A549 (cell line): ENCODE results near the gene HMGN3. TPM values are rescaled to one million over a fixed set of nuclear protein-coding genes. Genes with fewer than 3 reads are reported as not detected.

Experiments
- ATAC-seq, 2 experiments: fragments of 200-7000 bp in 1 of 2; fragments of >200 bp in 1 of 2; cut with Nextera tagmentation in 1 of 2; cut with Tn5 transposase in 1 of 2; 3 replicates each; pipeline versions ENCODE4 v1.8.0 to v1.9.1; 2018 to 2020; ENCODE audit warnings: mild to moderate bottlenecking in 1 of 2, moderate library complexity in 1 of 2
- CTCF ChIA-PET: fragments of 300-600 bp; sonication (Branson Sonifier 250); formaldehyde crosslinking; extraction: SDS; loops from one replicate; lab custom pipeline; 2021; ENCODE audit warnings: antibody characterized with exemption, inconsistent platforms; lab: Yijun Ruan, JAX
- POLR2A ChIA-PET: fragments of 350-600 bp; formaldehyde crosslinking; extraction: SDS; loops from one replicate; lab custom pipeline; 2021; ENCODE audit warnings: antibody characterized with exemption, inconsistent platforms; lab: Yijun Ruan, JAX
- DNase-seq, 2 experiments: peaks; one replicate each; pipeline versions ENCODE4 v3.0.0 to v3.0.0-alpha.2; 2011 to 2016; ENCODE audit warnings: low read depth in 1 of 2, low spot score in 1 of 2
- FAIRE-seq: peaks from 2 replicates; lab custom pipeline; 2011; peaks lifted over from hg19 to GRCh38; lab: Jason Lieb, UNC
- H3K27ac ChIP-seq, 2 experiments: fragments of >200 bp; sonication (Bioruptor Twin); formaldehyde crosslinking; 3 replicates each; pipeline ENCODE4 v1.5.1; 2016 to 2017
- H3K4me1 ChIP-seq: fragments of >200 bp; sonication (Bioruptor Twin); formaldehyde crosslinking; 3 replicates; pipeline ENCODE4 v1.6.1; 2016
- H3K4me2 ChIP-seq: fragments of >200 bp; sonication (Bioruptor Twin); formaldehyde crosslinking; 3 replicates; pipeline ENCODE4 v1.6.1; 2016
- H3K4me3 ChIP-seq: fragments of >200 bp; sonication (Bioruptor Twin); formaldehyde crosslinking; 3 replicates; pipeline ENCODE4 v1.5.1; 2016
- H3K9me3 ChIP-seq: fragments of >200 bp; sonication (Bioruptor Twin); formaldehyde crosslinking; 3 replicates; pipeline ENCODE4 v1.6.1; 2016
- CBX8 ChIP-seq: fragments of 200-600 bp; sonication (generic); IDR thresholded peaks from 2 replicates; pipeline ENCODE4 v1.6.1; 2016
- CEBPB ChIP-seq, 2 experiments: fragments of >200 bp in 1 of 2; sonication (Bioruptor Twin) in 1 of 2; formaldehyde crosslinking in 1 of 2; IDR thresholded peaks; 2 replicates each; pipeline ENCODE4 v1.6.1; 2012 to 2016
- CHD4 ChIP-seq: fragments of 200-600 bp; sonication (generic); IDR thresholded peaks from 2 replicates; pipeline ENCODE4 v1.6.1; 2016; ENCODE audit warnings: antibody characterized with exemption, mild to moderate bottlenecking, borderline replicate concordance
- EHMT2 ChIP-seq: fragments of 200-600 bp; sonication (generic); IDR thresholded peaks from 2 replicates; pipeline ENCODE4 v1.6.1; 2016; ENCODE audit warnings: antibody characterized with exemption, low read depth, mild to moderate bottlenecking, moderate library complexity
- FOSB ChIP-seq: fragments of 250-450 bp; sonication (Bioruptor Pico); IDR thresholded peaks from 2 replicates; pipeline ENCODE4 v1.5.0; 2020; ENCODE audit warnings: mild to moderate bottlenecking, moderate library complexity
- FOXS1 ChIP-seq: fragments of 250-450 bp; sonication (Bioruptor Pico); IDR thresholded peaks from 2 replicates; pipeline ENCODE4 v1.5.0; 2020; ENCODE audit warnings: mild to moderate bottlenecking, moderate library complexity
- GATA3 ChIP-seq: IDR thresholded peaks from 2 replicates; pipeline ENCODE4 v1.6.1; 2012; ENCODE audit warnings: borderline replicate concordance
- HOXA7 ChIP-seq: fragments of 250-450 bp; sonication (Bioruptor Pico); IDR thresholded peaks from 2 replicates; pipeline ENCODE4 v1.5.0; 2020; ENCODE audit warnings: mild to moderate bottlenecking, moderate library complexity
- HOXB13 ChIP-seq: fragments of 250-450 bp; sonication (Bioruptor Pico); IDR thresholded peaks from 2 replicates; pipeline ENCODE4 v1.5.0; 2020; ENCODE audit warnings: low read depth, mild to moderate bottlenecking, moderate library complexity
- JUNB ChIP-seq: fragments of >200 bp; sonication (Bioruptor Twin); formaldehyde crosslinking; IDR thresholded peaks from 2 replicates; pipeline ENCODE4 v1.6.1; 2016
- KDM5A ChIP-seq: fragments of 200-600 bp; sonication (generic); IDR thresholded peaks from 2 replicates; pipeline ENCODE4 v1.6.1; 2016; ENCODE audit warnings: antibody characterized with exemption, mild to moderate bottlenecking
- MYC ChIP-seq: IDR thresholded peaks from 2 replicates; pipeline ENCODE4 v1.6.1; 2012; ENCODE audit warnings: mild to moderate bottlenecking, inconsistent platforms, low read length, improper control_type of control experiment, borderline replicate concordance
- POLR2A ChIP-seq: IDR thresholded peaks from 2 replicates; pipeline ENCODE4 v1.6.1; 2012; ENCODE audit warnings: mild to moderate bottlenecking, low read length
- RAD21 ChIP-seq, 2 experiments: fragments of >200 bp in 1 of 2; sonication (Bioruptor Twin) in 1 of 2; formaldehyde crosslinking in 1 of 2; IDR thresholded peaks in 1 of 2; conservative IDR thresholded peaks in 1 of 2; 2 replicates in 1 of 2; 3 replicates in 1 of 2; pipeline ENCODE4 v1.6.1; 2012 to 2018; ENCODE audit warnings: inconsistent platforms in 1 of 2
- RCOR1 ChIP-seq: fragments of 150-350 bp; IDR thresholded peaks from 2 replicates; pipeline ENCODE4 v1.6.1; 2014; ENCODE audit warnings: antibody characterized with exemption, low read length, low read depth
- RFX5 ChIP-seq: fragments of 450-650 bp; IDR thresholded peaks from 2 replicates; pipeline ENCODE4 v1.7.1; 2014; ENCODE audit warnings: antibody characterized with exemption, mild to moderate bottlenecking, moderate library complexity
- RNF2 ChIP-seq: fragments of 200-600 bp; sonication (generic); IDR thresholded peaks from 2 replicates; pipeline ENCODE4 v1.6.1; 2016; ENCODE audit warnings: low read depth, mild to moderate bottlenecking, antibody characterized with exemption, moderate library complexity, borderline replicate concordance
- SMC3 ChIP-seq: fragments of >200 bp; sonication (Bioruptor Twin); formaldehyde crosslinking; IDR thresholded peaks from 3 replicates; pipeline ENCODE4 v1.6.1; 2018; ENCODE audit warnings: inconsistent platforms
- SREBF2 ChIP-seq: fragments of 450-650 bp; IDR thresholded peaks from 2 replicates; pipeline ENCODE4 v1.6.1; 2014; ENCODE audit warnings: mild to moderate bottlenecking, moderate library complexity
- TFCP2L1 ChIP-seq: fragments of 250-450 bp; sonication (Bioruptor Pico); IDR thresholded peaks from 2 replicates; pipeline ENCODE4 v1.5.0; 2021; ENCODE audit warnings: mild to moderate bottlenecking
- TP53 ChIP-seq: fragments of 250-450 bp; sonication (Bioruptor Pico); IDR thresholded peaks from 2 replicates; pipeline ENCODE4 v1.5.0; 2021; ENCODE audit warnings: mild to moderate bottlenecking, moderate library complexity
- ZC3H11A ChIP-seq: fragments of 450-650 bp; IDR thresholded peaks from 2 replicates; pipeline ENCODE4 v1.6.1; 2014; ENCODE audit warnings: antibody characterized with exemption, mild to moderate bottlenecking
- ZSCAN20 ChIP-seq: fragments of 250-450 bp; sonication (Bioruptor Pico); IDR thresholded peaks from 2 replicates; pipeline ENCODE4 v1.8.0; 2022; ENCODE audit warnings: mild to moderate bottlenecking, moderate library complexity
- WGBS: methylation state at CpG from one replicate; pipeline ENCODE4 v1.1.6; 2017; ENCODE audit errors: missing lambda C conversion rate; 5-methylcytosine and 5-hydroxymethylcytosine counted together
- polyA plus RNA-seq, 4 experiments: library from polyadenylated mRNA; depleted of rRNA in 3 of 4; stranded (reverse); fragments of >200 nt; fragmentation: RNase III in 1 of 4; extraction: RNeasy Plus Mini Kit Qiagen cat#74134 plus additional on column Dnase treatment in 1 of 4; gene quantifications; 2 replicates in 3 of 4; 3 replicates in 1 of 4; pipeline ENCODE4 v1.2.3, GENCODE V29; 2011 to 2017
- TF ChIP-seq, protein P1 (sequence below): fragments of 200-600 bp; sonication (generic); IDR thresholded peaks from 2 replicates; pipeline ENCODE4 v1.6.1; 2016; ENCODE audit warnings: antibody characterized with exemption, mild to moderate bottlenecking, moderate library complexity
- TF ChIP-seq, protein P2 (sequence below): fragments of 150-350 bp; IDR thresholded peaks from 2 replicates; pipeline ENCODE4 v1.6.1; 2014; ENCODE audit warnings: low read depth, mild to moderate bottlenecking, low read length

Gene HMGN3
- polyA plus RNA-seq, 2 of the 4 experiments (the other 2 are of a cell fraction) = 94.2 to 102 TPM

DNA sequence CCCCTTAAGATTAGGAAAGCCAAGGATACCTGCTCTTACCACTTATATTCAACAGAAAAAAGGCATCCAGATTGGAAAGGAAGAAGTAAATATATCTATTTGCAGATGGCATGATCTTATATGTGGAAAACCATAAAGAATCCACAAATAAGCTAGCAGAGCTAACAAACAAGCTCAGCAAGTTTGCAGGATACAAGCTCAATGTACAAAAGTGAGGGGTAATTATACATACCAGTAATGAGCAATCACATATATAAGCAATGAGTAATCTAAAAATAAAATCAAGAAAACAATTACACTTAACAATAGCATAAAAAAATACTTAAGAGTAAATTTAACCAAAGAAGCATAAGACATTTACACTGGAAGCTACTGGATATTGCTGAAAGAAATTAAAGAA, 31.6 kb upstream of the HMGN3 start:
- no peaks in the 10 kb centered on the region for H3K4me1 ChIP-seq
- DNase-seq (no peak), FAIRE-seq (no peak), ATAC-seq (no peak)
- CTCF ChIA-PET = no interaction called here
- no peak overlapping the region for H3K4me2 ChIP-seq
- no peak overlapping the region for H3K4me3 ChIP-seq
- H3K9me3 ChIP-seq = no peaks in the 10 kb centered on the region
- POLR2A ChIA-PET = no interaction called here
- no peak overlapping the region for H3K27ac ChIP-seq
- TF ChIP-seq RCOR1 = no peak
- no peak for TF ChIP-seq CBX8
- TF ChIP-seq, protein P1, sequence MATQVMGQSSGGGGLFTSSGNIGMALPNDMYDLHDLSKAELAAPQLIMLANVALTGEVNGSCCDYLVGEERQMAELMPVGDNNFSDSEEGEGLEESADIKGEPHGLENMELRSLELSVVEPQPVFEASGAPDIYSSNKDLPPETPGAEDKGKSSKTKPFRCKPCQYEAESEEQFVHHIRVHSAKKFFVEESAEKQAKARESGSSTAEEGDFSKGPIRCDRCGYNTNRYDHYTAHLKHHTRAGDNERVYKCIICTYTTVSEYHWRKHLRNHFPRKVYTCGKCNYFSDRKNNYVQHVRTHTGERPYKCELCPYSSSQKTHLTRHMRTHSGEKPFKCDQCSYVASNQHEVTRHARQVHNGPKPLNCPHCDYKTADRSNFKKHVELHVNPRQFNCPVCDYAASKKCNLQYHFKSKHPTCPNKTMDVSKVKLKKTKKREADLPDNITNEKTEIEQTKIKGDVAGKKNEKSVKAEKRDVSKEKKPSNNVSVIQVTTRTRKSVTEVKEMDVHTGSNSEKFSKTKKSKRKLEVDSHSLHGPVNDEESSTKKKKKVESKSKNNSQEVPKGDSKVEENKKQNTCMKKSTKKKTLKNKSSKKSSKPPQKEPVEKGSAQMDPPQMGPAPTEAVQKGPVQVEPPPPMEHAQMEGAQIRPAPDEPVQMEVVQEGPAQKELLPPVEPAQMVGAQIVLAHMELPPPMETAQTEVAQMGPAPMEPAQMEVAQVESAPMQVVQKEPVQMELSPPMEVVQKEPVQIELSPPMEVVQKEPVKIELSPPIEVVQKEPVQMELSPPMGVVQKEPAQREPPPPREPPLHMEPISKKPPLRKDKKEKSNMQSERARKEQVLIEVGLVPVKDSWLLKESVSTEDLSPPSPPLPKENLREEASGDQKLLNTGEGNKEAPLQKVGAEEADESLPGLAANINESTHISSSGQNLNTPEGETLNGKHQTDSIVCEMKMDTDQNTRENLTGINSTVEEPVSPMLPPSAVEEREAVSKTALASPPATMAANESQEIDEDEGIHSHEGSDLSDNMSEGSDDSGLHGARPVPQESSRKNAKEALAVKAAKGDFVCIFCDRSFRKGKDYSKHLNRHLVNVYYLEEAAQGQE = no peak

DNA sequence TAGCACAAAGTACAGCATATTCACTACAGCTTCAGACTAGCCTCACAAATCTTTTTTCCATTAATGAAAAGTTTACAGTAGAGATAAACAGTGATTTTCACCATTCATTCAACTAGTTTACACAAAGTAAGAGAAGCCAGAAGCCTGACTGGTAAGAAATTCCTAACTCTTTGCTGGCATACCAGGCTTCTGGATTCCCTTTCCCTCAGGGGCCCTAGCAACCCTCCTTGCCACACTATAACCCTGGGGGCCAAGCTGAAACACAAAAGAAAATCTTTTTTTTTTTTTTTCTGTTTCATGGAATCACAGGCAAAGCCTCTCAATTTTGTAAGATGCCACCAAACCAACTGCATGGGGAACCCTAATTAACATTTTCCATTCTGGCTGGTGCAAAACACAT, 28.9 kb upstream of the HMGN3 start:
- H3K4me1 ChIP-seq = no peaks in the 10 kb centered on the region
- POLR2A ChIA-PET = no interaction called here
- no peaks in the 10 kb centered on the region for H3K9me3 ChIP-seq
- CTCF ChIA-PET = interaction anchor here (0.6 kb wide), 1 partner anchor 273 kb away, joined by 4 read pairs; no protein-coding TSS in a partner anchor
- no peak for FAIRE-seq
- DNase-seq = no peak
- H3K4me2 ChIP-seq = no peak overlapping the region
- ATAC-seq = no peak
- no peak overlapping the region for H3K27ac ChIP-seq
- TF ChIP-seq RAD21 (conservative IDR thresholded peaks at IDR 0.05 in 1 of 2, IDR thresholded peaks at IDR 0.05 in 1 of 2) (no peak), MYC (no peak), SMC3 (no peak), ZC3H11A (no peak), CBX8 (no peak), POLR2A (no peak), GATA3 (no peak), CHD4 (no peak)
- TF ChIP-seq, protein P1 = no peak
- no peak overlapping the region for H3K4me3 ChIP-seq

DNA sequence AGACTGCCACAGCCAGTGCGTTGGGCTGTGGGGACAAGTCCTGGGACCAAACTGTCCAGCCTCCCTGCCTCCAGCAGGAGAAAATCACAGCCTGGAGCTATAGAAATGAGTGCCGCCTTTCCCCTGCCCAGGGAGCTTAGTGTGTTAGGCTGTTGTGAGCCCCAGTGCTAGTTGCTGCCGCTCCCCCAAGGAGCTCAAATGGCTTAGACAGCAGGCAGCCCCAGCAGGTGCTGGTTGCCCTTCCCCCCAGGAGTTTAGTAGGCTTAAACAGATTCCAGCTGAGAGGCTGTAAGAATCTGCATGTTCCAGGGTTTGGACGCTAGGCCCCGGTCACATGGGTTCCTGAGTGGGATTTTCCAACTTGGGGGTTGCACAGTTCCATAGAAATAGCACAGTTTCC, 27.2 kb upstream of the HMGN3 start:
- 33% methylated on average over 4 of the region's 5 CpGs for WGBS
- CTCF ChIA-PET = no interaction called here
- H3K4me2 ChIP-seq = no peak overlapping the region
- TF ChIP-seq RNF2 = no peak
- TF ChIP-seq SREBF2 = no peak
- TF ChIP-seq CBX8 = no peak
- no peak for TF ChIP-seq FOSB (CRISPR knock-in tag)
- no peak for TF ChIP-seq TP53 (CRISPR knock-in tag)
- no peak for TF ChIP-seq CEBPB (IDR thresholded peaks at IDR 0.05)
- TF ChIP-seq, protein P2, sequence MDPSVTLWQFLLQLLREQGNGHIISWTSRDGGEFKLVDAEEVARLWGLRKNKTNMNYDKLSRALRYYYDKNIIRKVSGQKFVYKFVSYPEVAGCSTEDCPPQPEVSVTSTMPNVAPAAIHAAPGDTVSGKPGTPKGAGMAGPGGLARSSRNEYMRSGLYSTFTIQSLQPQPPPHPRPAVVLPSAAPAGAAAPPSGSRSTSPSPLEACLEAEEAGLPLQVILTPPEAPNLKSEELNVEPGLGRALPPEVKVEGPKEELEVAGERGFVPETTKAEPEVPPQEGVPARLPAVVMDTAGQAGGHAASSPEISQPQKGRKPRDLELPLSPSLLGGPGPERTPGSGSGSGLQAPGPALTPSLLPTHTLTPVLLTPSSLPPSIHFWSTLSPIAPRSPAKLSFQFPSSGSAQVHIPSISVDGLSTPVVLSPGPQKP = no peak
- no peak for TF ChIP-seq MYC
- no peak for TF ChIP-seq RAD21 (conservative IDR thresholded peaks at IDR 0.05 in 1 of 2, IDR thresholded peaks at IDR 0.05 in 1 of 2)
- no peak for TF ChIP-seq TFCP2L1 (CRISPR knock-in tag)
- TF ChIP-seq JUNB = no peak
- no peak for TF ChIP-seq HOXA7 (CRISPR knock-in tag)
- no peak for TF ChIP-seq ZSCAN20 (CRISPR knock-in tag)
- TF ChIP-seq KDM5A = no peak
- no peak for TF ChIP-seq HOXB13
- no peak for TF ChIP-seq ZC3H11A
- TF ChIP-seq POLR2A = no peak
- no peak for TF ChIP-seq FOXS1
- TF ChIP-seq RFX5 = no peak
- TF ChIP-seq EHMT2 = no peak
- ATAC-seq = no peak
- no peak overlapping the region for H3K4me3 ChIP-seq
- H3K9me3 ChIP-seq = no peaks in the 10 kb centered on the region; the same call in 2 of the 3 replicates
- no peak for DNase-seq
- no peaks in the 10 kb centered on the region for H3K4me1 ChIP-seq
- H3K27ac ChIP-seq = no peak overlapping the region
- POLR2A ChIA-PET = no interaction called here
- no peak for FAIRE-seq
